Motor neuron (in vitro differentiated cells): ENCODE results near the gene GMPR2. TPM values are rescaled to one million over a fixed set of nuclear protein-coding genes. Genes with fewer than 3 reads are reported as not detected.
A peak's percentile ranks its signal among the peaks of the same experiment; 100 is the strongest.

Experiments used
- ATAC-seq, 8 experiments: fragments of 200-7000 bp; cut with Tn5 transposase; replicated peaks in 6 of 8; 2 replicates each; pipeline ENCODE4 v1.8.0; 2021; ENCODE audit warnings: mild to moderate bottlenecking in 8 of 8, moderate library complexity in 8 of 8
- H3K27ac ChIP-seq, 2 donors: fragments of 250-450 bp; sonication (Bioruptor Pico); 2 replicates each; pipeline ENCODE4 v1.9.0; 2021; ENCODE audit warnings: antibody characterized with exemption in 2 of 2, mild to moderate bottlenecking in 2 of 2, moderate library complexity in 1 of 2
- H3K4me1 ChIP-seq, 2 donors: fragments of 250-450 bp; sonication (Bioruptor Pico); replicated peaks in 1 of 2; 2 replicates each; pipeline ENCODE4 v1.6.1; 2021; ENCODE audit warnings: antibody characterized with exemption in 2 of 2, mild to moderate bottlenecking in 2 of 2, moderate library complexity in 1 of 2
- H3K4me3 ChIP-seq, 5 donors: fragments of 250-450 bp; sonication (Bioruptor Pico); 2 replicates each; pipeline ENCODE4 v1.9.0; 2021; ENCODE audit warnings: antibody characterized with exemption in 5 of 5, mild to moderate bottlenecking in 5 of 5, moderate library complexity in 4 of 5
- WGBS, 10 experiments: fragments of 450-650 bp; shearing (Covaris generic); methylation state at CpG; one replicate each; pipeline ENCODE4 v1.0.0; 2022; 5-methylcytosine and 5-hydroxymethylcytosine counted together
- in situ Hi-C, 9 experiments: fragments of 400-800 bp; cut with MboI; loops; one replicate each; pipeline ENCODE4 v1.15.0; 2021; ENCODE audit warnings: low sequenced_read_pairs in 9 of 9, low pct_unique_long_range_greater_than_20kb in 2 of 9; ENCODE audit not compliant: unreplicated experiment in 9 of 9
- total RNA-seq, 8 experiments: library from RNA; unstranded; fragments of 300-600 nt; gene quantifications; 2 replicates each; pipeline versions ENCODE4 v1.2.3 to v1.2.4, GENCODE V29; 2022

Gene GMPR2
- total RNA-seq, 8 experiments from 2014 or later: 46.7 to 87.8 (median 69.0) TPM

GRCh38 chr14:24261256-24261968, 28.7 kb downstream of the GMPR2 start:
- no peak for ATAC-seq
- Histone ChIP-seq H3K27ac (no peak overlapping the region), H3K4me1 (no peaks in the 10 kb centered on the region), H3K4me3 (no peak overlapping the region)
- 84 to 93% (median 86%) methylated on average over 2 to 17 of the region's 20 CpGs; no CpG with 5 or more reads in 7 of the 10 experiments for WGBS, 10 experiments
- in situ Hi-C loops: no loop called here

- in situ Hi-C loops: no loop called here
- no peaks in the 10 kb centered on the region for H3K4me1 ChIP-seq
- H3K27ac ChIP-seq: no peak overlapping the region
- H3K4me3 ChIP-seq: no peak overlapping the region
- 40 to 100% (median 80%) methylated on average over 1 to 4 of the region's 19 CpGs; no CpG with 5 or more reads in 4 of the 10 experiments for WGBS, 10 experiments
- no peak for ATAC-seq
These were observed 29.2 kb downstream of the GMPR2 start for GRCh38 chr14:24261969-24262327.

GRCh38 chr14:24262821-24263733, 30.3 kb downstream of the GMPR2 start, which contains the start of gene TGM1:
TSS of gene TGM1 (minus strand) at chr14:24263177. CDS start at chr14:24262352, 825 bp downstream.
- Histone ChIP-seq H3K4me3 (no peak within 1 kb of the TSS), H3K4me1 (no peaks in the 10 kb centered on the region), H3K27ac (no peak within 1 kb of the TSS)
- in situ Hi-C loops: no loop called here
- 58 to 83% (median 72%) methylated on average over 1 to 2 of the region's 14 CpGs; no CpG with 5 or more reads in 7 of the 10 experiments for WGBS, 10 experiments
- ATAC-seq: peak in 1 of 8 experiments; percentile 24

GRCh38 chr14:24263848-24264247, 31.1 kb downstream of the GMPR2 start:
- ATAC-seq: no peak
- no peak overlapping the region for H3K27ac ChIP-seq
- no peaks in the 10 kb centered on the region for H3K4me1 ChIP-seq
- 72% methylated on average over 3 of the region's 6 CpGs; no CpG with 5 or more reads in 9 of the 10 experiments for WGBS, 10 experiments
- H3K4me3 ChIP-seq: no peak overlapping the region
- in situ Hi-C loops: no loop called here

GRCh38 chr14:24264298-24264697, 31.6 kb downstream of the GMPR2 start:
- ATAC-seq: peak in 3 of 8 experiments; percentile 61 to 89 (median 85)
- H3K4me1 ChIP-seq: no peaks in the 10 kb centered on the region
- WGBS, 10 experiments: 0 to 33% methylated on average over 1 to 2 of the region's 6 CpGs; no CpG with 5 or more reads in 8 of the 10 experiments
- in situ Hi-C loops: no loop called here
- no peak overlapping the region for H3K27ac ChIP-seq
- H3K4me3 ChIP-seq: no peak overlapping the region

- in situ Hi-C loops: no loop called here
- ATAC-seq: no peak
- no peak overlapping the region for H3K27ac ChIP-seq
- WGBS, 10 experiments: 74 to 100% (median 100%) methylated on average over 1 to 6 of the region's 18 CpGs; no CpG with 5 or more reads in 7 of the 10 experiments
- H3K4me3 ChIP-seq: no peak overlapping the region
- H3K4me1 ChIP-seq: no peaks in the 10 kb centered on the region
These were observed 33.9 kb downstream of the GMPR2 start for GRCh38 chr14:24266344-24267244.

GRCh38 chr14:24267516-24267915, 34.8 kb downstream of the GMPR2 start:
- Histone ChIP-seq H3K4me3 (no peak overlapping the region), H3K4me1 (peaks cover 0 to 2% of the 10 kb centered on the region in 2 donors), H3K27ac (no peak overlapping the region)
- in situ Hi-C loops: no loop called here
- 60 to 100% (median 90%) methylated on average over 2 to 7 of the region's 9 CpGs; no CpG with 5 or more reads in 4 of the 10 experiments for WGBS, 10 experiments
- ATAC-seq: no peak

- Histone ChIP-seq H3K27ac (no peak overlapping the region), H3K4me3 (no peak overlapping the region), H3K4me1 (peaks cover 0 to 2% of the 10 kb centered on the region in 2 donors)
- in situ Hi-C loops: no loop called here
- ATAC-seq: no peak
- 40 to 78% (median 60%) methylated on average over 1 to 9 of the region's 9 CpGs; no CpG with 5 or more reads in 7 of the 10 experiments for WGBS, 10 experiments
These were observed 35.5 kb downstream of the GMPR2 start for GRCh38 chr14:24268225-24268624.

GRCh38 chr14:24269368-24269767, 36.6 kb downstream of the GMPR2 start:
- Histone ChIP-seq H3K4me3 (no peak overlapping the region), H3K27ac (no peak overlapping the region), H3K4me1 (peaks cover 0 to 2% of the 10 kb centered on the region in 2 donors)
- ATAC-seq: no peak
- in situ Hi-C loops: no loop called here
- 0 to 100% (median 91%) methylated on average over 1 to 4 of the region's 8 CpGs; no CpG with 5 or more reads in 3 of the 10 experiments for WGBS, 10 experiments

- WGBS, 10 experiments: 76 to 100% (median 100%) methylated on average over 1 to 3 of the region's 14 CpGs; no CpG with 5 or more reads in 1 of the 10 experiments
These were observed 37.3 kb downstream of the GMPR2 start for GRCh38 chr14:24269910-24270536.

GRCh38 chr14:24270537-24271133, 37.9 kb downstream of the GMPR2 start:
- in situ Hi-C loops: no loop called here
- peak overlapping the region; percentile 95 for H3K27ac ChIP-seq

More at GRCh38 chr14:24269910-24270536, 37.3 kb downstream of the GMPR2 start:
- Histone ChIP-seq H3K4me1 (peaks cover 0 to 2% of the 10 kb centered on the region in 2 donors), H3K4me3 (no peak overlapping the region), H3K27ac (no peak overlapping the region)
- no peak for ATAC-seq
- in situ Hi-C loops: no loop called here

More at GRCh38 chr14:24270537-24271133, 37.9 kb downstream of the GMPR2 start:
- peaks cover 0 to 2% of the 10 kb centered on the region in 2 donors for H3K4me1 ChIP-seq
- no peak for ATAC-seq
- peak overlapping the region; percentile 74 to 95 (median 92) for H3K4me3 ChIP-seq
- whole genome bisulfite sequencing, 10 experiments: 0 to 50% (median 38%) methylated on average over 2 to 3 of the region's 13 CpGs; no CpG with 5 or more reads in 4 of the 10 experiments
